ENCODE measurements around the gene HS3ST6. TPM values are rescaled to one million over a fixed set of nuclear protein-coding genes. Genes with fewer than 3 reads are reported as not detected.

HS3ST6 gene
- total RNA-seq, 6 experiments from 2014 or later, result not detected

- no peak for TF ChIP-seq CTCF (IDR thresholded peaks at IDR 0.05)
- Mint-ChIP-seq H3K27ac (no peak overlapping the region), H3K27me3 (ENCODE audit: insufficient read depth) (peaks cover 2% of the 10 kb centered on the region; the same call in 1 of the 2 replicates), H3K36me3 (ENCODE audit: low read depth) (no peaks in the 10 kb centered on the region; the same call in 1 of the 2 replicates), H3K4me1 (ENCODE audit: low read depth) (peaks cover 9% of the 10 kb centered on the region), H3K9me3 (no peaks in the 10 kb centered on the region), H3K4me3 (no peak overlapping the region)
- DNase-seq, result no peak
Observed at GRCh38 chr16:1938910-1939309, 20.7 kb upstream of the HS3ST6 start.

- DNase-seq, result no peak
- H3K4me1 Mint-ChIP-seq (ENCODE audit: low read depth), result peaks cover 9% of the 10 kb centered on the region
- no peaks in the 10 kb centered on the region for H3K9me3 Mint-ChIP-seq
- H3K27ac Mint-ChIP-seq, result no peak overlapping the region
- H3K27me3 Mint-ChIP-seq (ENCODE audit: insufficient read depth), result peaks cover 2% of the 10 kb centered on the region; the same call in 1 of the 2 replicates
- TF ChIP-seq CTCF (IDR thresholded peaks at IDR 0.05), result no peak
- H3K36me3 Mint-ChIP-seq (ENCODE audit: low read depth), result no peaks in the 10 kb centered on the region; the same call in 1 of the 2 replicates
- no peak overlapping the region for H3K4me3 Mint-ChIP-seq
Observed at GRCh38 chr16:1938316-1938715, 20.1 kb upstream of the HS3ST6 start.

- no peak for DNase-seq
- peaks cover 8% of the 10 kb centered on the region for H3K4me1 Mint-ChIP-seq (ENCODE audit: low read depth)
- no peak overlapping the region for H3K27ac Mint-ChIP-seq
Observed at GRCh38 chr16:1936945-1937479, 18.8 kb upstream of the HS3ST6 start.

GRCh38 chr16:1933097-1933661 is 15.0 kb upstream of the HS3ST6 start:
- no peak overlapping the region for H3K27ac Mint-ChIP-seq

More at GRCh38 chr16:1936945-1937479, 18.8 kb upstream of the HS3ST6 start:
- no peak for TF ChIP-seq CTCF (IDR thresholded peaks at IDR 0.05)
- Mint-ChIP-seq H3K9me3 (no peaks in the 10 kb centered on the region), H3K36me3 (ENCODE audit: low read depth) (no peaks in the 10 kb centered on the region; the same call in 1 of the 2 replicates), H3K4me3 (no peak overlapping the region), H3K27me3 (ENCODE audit: insufficient read depth) (no peaks in the 10 kb centered on the region)

More at GRCh38 chr16:1933097-1933661, 15.0 kb upstream of the HS3ST6 start:
- H3K27me3 Mint-ChIP-seq (ENCODE audit: insufficient read depth), result peaks cover 6% of the 10 kb centered on the region; the same call in 1 of the 2 replicates
- no peaks in the 10 kb centered on the region; the same call in 1 of the 2 replicates for H3K36me3 Mint-ChIP-seq (ENCODE audit: low read depth)
- no peak overlapping the region for H3K4me3 Mint-ChIP-seq
- 0 out of 2 replicates have a peak, but pooled peaks cover 5% of the 10 kb centered on the region for H3K4me1 Mint-ChIP-seq (ENCODE audit: low read depth)
- DNase-seq, result no peak
- H3K9me3 Mint-ChIP-seq, result no peaks in the 10 kb centered on the region
- TF ChIP-seq CTCF (IDR thresholded peaks at IDR 0.05), result no peak

Measured in HFFc6 (cell line).